WI38 (cell line): ENCODE data around the gene NEK7.

Source experiments
- H3K4me3 ChIP-seq: 2 replicates; pipeline ENCODE4 v1.5.1; 2011; ENCODE audit warnings: low read depth, mild to moderate bottlenecking, control low read depth, low read length
- CTCF ChIP-seq: IDR thresholded peaks from 2 replicates; pipeline ENCODE4 v1.5.1; 2012; ENCODE audit warnings: low read depth, mild to moderate bottlenecking, control low read depth, low read length

Gene NEK7

GRCh38 chr1:198340139-198340538 is 183.3 kb downstream of the NEK7 start:
- no peak overlapping the region for H3K4me3 ChIP-seq
- TF ChIP-seq CTCF: no peak

DNA sequence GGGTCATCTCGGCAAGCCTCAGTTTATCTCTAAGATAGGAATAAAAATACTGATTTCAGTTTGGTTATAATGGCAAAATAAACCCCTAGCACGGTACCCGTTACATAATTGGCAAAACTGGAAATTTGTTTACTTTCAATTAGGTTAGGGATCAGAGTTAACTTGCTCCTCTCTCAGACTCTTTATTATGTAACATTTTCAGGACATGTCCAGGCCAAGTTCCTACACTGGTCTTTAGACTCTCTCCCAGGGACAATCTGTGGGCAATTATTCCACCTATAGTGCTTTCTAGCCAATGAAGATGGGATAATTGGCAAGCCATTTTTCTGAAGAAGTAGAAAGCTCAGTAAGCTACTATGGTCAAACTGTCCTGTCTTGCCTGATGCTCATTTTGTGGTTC is 189.4 kb downstream of the NEK7 start:
- H3K4me3 ChIP-seq: no peak overlapping the region
- TF ChIP-seq CTCF: no peak

- no peak for TF ChIP-seq CTCF
- no peak overlapping the region for H3K4me3 ChIP-seq
These were observed 193.7 kb downstream of the NEK7 start for GRCh38 chr1:198350456-198350855.

DNA sequence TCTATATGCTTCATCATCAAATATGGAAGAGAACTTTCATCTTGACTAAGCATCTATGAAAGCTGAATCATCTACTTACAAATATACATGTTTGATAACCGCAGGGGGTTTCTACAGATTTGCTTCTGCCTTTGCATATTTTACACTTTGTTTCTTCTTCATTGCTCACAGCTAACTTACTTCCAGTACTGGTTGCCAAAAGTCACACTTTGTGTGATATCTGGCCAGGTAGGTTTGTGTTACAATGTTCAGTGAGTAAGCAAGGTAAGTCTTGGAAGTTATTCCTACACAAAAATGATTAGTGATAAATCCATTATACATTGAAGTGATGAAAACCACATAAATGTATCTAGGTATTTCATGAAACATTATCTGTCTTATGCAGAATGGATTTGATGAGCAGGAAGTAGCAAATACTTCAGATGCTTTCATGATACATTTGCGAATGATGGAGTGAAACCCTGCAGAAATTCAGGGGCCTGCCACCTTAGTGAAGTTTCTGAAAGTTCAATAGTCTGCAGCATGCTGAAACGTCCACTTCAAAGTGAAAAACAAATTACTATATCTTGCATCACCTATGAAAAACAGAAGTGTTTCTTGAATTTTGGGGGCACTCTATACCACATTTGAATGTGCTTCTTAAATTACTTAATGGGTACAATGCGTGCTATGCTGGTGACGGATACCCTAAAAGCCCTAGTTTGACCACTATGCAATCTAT is 196.3 kb downstream of the NEK7 start:
- no peak for TF ChIP-seq CTCF
- H3K4me3 ChIP-seq: no peak overlapping the region

- H3K4me3 ChIP-seq: no peak overlapping the region
- no peak for TF ChIP-seq CTCF
These were observed 201.1 kb downstream of the NEK7 start for GRCh38 chr1:198357937-198358336.

DNA sequence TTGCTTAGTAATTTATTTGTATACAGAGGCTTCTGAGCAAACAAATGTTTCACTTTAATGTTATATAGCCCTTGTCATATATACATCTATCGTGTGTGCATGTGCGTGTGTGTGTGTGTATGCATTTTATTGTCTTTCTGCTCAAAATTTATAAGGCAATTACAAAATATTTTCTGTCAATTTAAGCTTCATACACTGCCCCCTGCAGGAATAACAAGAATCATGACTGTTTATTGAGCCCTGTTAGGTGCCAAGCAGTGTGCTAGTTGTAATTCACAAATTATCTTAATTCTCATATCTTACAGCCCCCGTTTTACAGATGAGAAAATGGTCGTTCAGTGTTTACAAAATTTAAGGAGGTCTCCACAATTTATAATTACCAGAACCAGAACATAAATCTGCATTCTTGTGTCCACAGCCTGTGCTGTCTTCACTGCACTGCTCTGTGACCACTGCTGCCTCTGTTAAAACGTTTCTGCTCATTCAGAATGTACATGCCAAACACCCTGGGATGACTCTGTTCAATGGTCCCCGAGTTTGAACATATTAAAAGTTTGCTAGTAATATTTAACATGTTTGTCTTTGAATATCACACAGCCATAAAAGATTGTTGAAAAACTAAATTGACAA is 202.3 kb downstream of the NEK7 start:
- peak; percentile 8; the same call in 1 of the 2 replicates for TF ChIP-seq CTCF
- no peak overlapping the region for H3K4me3 ChIP-seq

DNA sequence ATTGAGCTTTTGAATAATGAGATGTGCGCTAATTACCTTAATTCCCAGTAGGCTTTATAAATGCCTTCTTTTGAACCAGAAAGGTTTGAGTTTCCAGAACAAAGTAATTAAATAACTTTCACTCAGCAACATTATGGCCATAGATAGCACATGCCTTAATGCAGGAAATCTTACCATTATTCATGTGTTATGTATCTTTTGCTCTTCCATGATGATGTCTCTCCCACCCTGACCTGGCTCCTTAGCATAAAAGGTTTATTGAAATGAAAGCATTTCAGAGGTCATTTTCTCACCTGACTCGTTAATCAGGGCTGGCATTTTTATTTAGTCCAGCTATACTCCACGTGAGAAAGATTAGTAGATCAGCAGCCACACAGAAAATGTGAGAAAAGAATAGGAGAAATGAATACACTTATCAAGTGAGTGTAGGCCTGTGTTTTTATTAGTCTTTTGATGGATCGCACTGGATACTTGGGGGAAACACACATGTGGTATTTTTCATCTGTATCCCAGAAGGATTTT is 203.5 kb downstream of the NEK7 start:
- TF ChIP-seq CTCF: no peak

More for the DNA sequence above, 203.5 kb downstream of the NEK7 start:
- H3K4me3 ChIP-seq: no peak overlapping the region
